OCI-M1 (cell line): Measurements from ENCODE around the gene DRC7.

Experiments used
- DNase-seq: peaks from one replicate; lab custom pipeline; 2025; lab: John Stamatoyannopoulos, UW

The DRC7 gene

DNA sequence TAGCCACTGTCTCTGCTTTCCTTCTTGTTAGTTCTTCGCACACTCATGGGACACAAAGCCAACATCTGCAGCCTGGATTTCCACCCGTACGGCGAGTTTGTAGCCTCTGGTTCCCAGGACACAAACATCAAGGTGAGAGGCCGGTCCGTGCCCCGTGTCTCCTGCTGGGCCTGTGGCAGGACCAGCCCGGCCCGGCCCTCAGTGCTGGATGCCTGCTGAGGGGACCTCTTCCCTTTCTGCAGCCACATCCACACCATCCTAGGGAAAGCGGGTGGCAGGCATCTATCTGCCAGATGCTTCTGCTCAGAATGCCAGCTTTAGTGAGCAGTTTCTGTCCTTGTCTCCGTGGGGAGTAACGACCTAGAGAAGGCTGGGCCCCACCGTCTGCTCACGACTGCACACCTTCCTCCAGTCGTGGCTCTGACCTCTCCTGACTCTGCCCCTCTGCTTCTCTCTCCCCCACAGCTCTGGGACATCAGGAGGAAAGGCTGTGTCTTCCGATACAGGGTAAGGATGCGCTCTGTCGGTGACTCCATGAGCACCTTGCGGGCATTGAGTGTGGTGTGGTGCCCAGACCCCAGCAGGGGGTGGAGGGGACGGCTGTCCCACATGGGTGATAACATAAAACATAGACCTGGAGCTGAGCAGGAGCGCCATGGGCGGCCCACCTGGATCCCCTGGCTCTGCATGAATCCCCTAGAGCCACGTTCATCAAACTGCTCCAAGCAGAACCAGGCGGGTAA is 56.4 kb downstream of the DRC7 start:
- DNase-seq = no peak

DNA sequence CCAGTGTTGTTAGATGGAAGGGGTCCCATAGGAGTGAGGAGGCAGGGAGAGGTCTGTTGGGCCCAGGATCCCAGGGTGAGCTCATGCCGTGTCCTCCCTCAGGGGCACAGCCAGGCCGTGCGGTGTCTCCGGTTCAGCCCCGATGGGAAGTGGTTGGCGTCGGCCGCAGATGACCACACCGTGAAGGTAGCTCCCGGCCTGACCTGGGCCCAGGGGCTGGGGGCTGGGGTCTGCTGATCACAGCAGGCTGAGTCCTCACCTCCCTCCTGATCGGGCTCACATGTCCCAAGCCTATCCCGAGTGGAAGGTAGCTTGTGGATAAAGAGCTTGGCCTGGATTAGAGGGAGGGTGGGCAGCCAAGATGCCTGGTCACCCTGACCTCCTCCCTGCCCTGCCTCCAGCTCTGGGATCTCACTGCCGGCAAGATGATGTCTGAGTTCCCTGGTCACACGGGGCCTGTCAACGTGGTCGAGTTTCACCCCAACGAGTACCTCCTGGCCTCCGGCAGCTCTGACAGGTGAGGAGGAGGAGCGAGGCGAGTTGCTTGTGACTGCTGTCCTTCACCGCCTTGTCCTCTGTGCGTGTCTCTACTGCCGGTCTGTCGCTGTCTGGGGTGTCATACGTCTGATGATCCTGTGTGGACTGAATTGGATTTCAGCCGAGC is 57.1 kb downstream of the DRC7 start:
- DNase-seq = no peak

DNA sequence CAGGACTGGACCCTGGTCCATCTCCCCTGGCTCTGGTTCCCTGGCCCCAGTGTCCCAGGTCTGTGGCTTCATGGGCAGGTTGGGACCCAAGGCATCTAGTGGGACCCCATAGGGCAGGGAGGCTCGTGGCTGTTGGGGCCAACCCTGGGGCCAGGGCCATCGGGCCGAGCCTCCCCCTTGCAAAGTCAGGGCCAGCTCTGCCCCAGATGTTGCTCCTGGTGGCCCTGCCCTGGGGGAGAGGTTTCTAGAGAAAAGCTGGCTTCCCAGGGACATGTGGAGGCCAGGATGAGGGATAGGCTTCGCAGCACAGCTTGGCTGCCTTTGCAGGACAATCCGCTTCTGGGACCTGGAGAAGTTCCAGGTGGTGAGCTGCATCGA is 57.6 kb downstream of the DRC7 start:
- DNase-seq = no peak

DNA sequence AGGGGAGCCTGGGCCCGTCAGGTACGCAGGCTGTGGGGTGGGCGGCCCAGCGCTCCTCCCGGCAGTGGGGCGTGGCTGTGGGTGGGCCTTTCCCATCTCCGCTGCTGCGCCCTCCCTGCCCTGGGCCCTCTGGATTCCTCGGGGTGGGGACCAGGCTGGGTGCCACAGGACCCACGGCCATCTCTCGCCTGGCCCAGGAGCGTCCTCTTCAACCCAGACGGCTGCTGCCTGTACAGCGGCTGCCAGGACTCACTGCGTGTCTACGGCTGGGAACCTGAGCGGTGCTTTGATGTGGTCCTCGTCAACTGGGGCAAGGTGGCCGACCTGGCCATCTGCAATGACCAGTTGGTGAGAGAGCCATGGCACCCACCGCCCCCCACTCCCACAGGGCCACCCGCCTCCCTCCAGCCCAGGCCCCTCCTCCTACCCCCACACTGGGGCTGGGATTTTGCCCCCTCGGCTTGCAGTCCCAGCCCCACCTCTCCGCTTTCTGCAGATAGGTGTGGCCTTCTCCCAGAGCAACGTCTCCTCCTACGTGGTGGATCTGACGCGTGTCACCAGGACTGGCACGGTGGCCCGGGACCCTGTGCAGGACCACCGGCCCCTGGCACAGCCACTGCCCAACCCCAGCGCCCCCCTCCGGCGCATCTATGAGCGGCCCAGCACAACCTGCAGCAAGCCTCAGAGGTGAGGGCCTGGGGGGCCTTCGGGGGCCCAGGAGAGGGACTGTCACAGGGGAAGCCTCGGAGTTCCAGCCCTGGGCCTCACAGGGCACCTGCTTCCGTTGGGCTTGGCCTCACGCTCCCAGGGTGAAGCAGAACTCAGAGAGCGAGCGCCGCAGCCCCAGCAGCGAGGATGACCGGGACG is 58.2 kb downstream of the DRC7 start:
- no peak for DNase-seq

DNA sequence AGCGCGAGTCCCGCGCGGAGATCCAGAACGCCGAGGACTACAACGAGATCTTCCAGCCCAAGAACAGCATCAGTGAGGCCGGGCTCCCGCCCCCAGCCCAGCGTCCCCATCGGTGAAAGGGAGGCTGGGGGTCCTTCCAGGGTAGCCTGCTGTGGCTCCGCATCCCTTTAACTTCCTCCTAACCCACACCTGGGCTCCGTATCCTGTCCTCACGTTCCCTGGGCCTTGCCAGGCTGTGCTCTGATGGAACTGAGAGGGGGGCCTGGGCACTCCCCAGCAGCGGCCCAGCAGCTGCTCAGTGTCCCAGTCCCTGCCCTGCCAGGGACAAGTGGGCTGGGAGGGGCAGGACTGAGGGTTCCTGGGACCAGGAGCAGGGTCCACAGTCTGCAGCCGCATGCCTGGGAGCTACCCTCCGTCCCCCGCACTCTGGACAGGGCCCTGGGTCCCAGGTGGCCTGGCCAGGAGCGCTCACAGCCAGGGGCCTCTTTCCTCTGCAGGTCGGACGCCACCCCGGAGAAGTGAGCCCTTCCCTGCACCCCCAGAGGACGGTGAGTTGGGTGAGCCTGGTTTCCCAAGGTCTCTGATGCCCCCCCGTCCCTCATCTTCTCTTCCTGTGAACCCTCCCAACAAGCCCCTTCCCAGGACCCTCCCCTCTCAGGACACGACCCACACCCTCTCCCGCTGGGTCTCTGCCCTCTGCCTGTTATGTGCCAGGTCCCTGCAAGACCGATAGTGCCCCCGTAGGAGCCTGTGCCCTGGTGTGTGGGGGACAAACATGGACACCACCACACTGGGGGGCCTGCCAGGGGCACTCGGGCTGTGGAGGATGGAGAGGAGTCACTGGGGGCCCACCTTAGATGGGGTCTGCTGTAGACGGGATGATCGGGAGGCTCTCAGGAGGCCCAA is 59.1 kb downstream of the DRC7 start:
- no peak for DNase-seq

DNA sequence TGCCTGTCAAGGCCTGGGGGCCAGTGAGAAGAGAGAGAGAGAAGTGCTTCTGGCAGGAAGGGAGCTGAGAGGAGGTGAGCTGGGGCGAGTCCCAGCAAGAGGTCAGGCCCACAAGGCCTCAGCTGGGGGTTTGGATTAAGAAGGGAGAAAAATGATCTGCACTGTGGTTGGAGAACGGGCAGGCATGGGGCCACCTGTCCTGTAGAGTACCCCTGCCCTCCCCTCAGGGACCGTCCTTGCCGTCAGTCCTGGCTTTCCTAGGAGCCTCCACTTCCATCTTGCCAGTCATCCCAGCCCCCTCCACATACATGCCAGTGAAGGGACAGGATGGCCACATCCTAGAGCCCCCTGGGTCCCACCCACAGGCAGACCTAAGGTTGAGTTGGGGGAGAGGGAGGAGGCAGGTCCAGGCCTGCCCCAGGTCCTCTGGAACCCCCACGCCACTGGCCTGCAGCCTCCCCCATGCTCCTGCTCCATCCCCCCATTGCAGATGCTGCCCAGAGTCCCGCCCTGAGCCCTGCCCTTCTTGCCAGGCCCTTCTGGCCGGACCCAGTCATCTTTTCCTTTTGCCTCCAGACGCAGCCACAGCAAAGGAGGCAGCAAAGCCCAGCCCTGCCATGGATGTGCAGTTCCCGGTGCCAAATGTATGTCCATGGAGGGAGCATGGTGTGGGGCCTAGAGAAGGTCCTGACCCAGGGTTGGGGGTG is 59.9 kb downstream of the DRC7 start:
- DNase-seq = no peak

- DNase-seq = no peak
These were observed 60.6 kb downstream of the DRC7 start for GRCh38 chr16:57755061-57755684.

GRCh38 chr16:57755726-57756423 is 61.3 kb downstream of the DRC7 start:
- no peak for DNase-seq

GRCh38 chr16:57756424-57757325 is 62.1 kb downstream of the DRC7 start:
- no peak for DNase-seq

DNA sequence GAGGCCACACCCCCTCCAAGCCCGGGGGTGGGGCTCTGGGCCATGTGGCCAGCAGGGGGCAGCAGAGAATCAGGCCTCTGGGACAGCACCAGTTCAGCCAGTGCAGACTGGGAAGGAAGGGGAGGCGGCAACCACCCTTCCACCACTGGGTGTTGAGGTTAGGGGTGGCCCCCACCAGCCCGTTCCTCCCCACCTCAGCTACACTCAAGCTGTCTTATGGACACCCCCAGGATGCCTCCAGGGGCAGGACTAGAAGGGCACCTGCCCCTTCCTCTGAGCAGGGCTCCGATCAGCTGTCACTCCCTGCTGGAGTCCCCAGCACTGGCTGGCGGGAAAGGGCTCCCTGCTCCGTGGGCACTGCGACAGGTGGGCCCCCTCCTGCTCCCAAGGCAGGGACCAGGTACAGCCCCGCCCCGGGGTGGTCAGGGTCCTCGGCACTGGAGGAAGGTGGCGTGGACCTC is 62.8 kb downstream of the DRC7 start:
- DNase-seq = peak; percentile 84

DNA sequence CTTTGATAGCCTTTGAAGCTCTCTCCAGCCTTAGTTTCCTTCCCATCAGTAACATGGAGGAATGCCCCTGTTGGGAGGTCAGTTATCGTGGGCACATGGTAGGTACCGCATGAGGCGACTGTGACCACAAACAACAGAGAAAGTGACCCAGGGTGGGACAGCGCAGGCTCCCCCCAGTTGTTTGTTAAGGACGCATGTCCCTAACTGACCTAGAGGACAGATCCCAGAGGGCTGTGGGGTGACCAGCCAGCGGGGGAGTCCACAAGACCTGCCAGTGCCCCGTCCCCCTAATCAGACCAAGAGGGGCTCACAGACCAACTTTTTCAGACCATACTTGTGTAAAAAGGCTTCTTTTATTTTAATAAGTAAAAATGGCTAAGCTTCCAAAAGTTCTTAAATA is 63.3 kb downstream of the DRC7 start:
- DNase-seq = no peak

DNA sequence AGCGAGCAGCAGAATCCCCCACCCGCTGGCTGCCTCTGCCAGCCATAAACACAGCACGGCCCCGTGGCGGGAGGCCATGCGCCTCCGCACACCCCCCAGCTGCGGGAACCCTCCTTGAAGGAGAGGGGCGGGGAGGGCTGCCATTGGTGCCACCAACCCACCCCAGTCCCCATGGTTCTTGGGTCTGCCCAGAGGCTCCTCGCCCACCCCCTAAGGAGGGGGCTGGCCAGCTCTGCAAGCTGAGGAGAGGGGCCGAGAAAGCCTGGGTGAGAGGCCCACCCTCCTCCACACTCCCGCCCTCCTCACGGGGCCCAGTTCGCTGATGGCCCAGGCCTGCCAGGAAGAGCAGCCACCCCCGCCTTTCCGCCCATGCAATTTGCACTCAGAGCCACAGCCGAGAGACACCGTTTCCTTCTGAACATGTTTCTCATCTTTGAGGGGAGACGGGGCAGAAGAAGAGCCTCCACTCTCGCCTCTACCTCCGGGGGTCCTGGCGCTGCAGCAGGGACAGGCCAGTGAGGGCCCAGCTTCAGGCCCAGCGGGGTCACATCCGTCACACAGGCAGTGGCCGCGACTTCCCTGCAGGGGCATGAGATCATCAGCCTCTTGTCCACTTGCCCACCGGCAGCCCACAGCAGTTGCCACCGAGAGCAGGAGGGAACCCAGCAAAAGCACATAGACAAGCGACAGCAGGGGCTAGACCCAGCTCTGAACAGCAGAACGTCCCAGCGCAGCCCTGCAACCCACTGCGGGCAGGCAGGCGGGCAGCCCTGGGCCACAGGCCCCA is 63.9 kb downstream of the DRC7 start:
- no peak for DNase-seq

GRCh38 chr16:57759131-57759530 is 64.5 kb downstream of the DRC7 start:
- no peak for DNase-seq

DNA sequence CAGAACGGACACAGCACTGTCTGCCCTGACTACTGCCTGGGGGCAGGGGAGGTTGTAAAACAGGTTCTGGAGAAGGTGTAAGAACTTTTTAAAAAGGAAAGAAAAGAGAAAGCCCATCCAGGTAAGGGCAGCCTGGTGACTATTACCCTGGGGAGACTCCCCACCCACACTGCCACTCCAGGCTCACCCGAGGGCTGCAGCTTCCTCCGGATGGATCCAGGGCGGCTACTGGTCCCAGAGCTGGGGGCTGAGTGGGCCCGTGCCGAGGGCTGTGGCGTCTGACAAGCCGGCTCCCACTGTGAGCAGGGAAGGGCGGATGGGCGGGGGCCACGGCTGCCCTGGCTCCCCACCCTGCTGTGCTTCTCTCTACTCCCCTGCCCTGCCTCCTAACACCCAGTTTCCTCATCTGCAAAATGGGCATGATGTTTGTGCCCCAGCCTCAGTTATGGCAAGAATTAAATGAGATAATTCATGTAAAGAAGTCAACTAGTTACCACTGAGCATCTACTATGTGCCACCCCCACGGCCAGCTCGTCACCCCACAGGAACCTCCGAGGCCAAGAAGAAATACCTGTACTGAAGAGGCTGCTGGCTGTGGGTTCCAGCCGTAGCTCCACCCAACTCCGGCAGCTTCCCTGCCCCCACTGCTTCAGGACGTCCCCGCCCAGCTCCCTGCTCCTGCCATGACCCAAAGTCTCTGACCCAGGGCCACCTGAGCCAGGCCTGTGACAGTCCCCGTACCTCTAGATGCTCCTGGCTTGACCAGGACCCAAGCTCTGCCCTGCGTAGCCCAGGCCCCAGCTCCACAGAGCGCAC is 65.1 kb downstream of the DRC7 start:
- DNase-seq = no peak

DNA sequence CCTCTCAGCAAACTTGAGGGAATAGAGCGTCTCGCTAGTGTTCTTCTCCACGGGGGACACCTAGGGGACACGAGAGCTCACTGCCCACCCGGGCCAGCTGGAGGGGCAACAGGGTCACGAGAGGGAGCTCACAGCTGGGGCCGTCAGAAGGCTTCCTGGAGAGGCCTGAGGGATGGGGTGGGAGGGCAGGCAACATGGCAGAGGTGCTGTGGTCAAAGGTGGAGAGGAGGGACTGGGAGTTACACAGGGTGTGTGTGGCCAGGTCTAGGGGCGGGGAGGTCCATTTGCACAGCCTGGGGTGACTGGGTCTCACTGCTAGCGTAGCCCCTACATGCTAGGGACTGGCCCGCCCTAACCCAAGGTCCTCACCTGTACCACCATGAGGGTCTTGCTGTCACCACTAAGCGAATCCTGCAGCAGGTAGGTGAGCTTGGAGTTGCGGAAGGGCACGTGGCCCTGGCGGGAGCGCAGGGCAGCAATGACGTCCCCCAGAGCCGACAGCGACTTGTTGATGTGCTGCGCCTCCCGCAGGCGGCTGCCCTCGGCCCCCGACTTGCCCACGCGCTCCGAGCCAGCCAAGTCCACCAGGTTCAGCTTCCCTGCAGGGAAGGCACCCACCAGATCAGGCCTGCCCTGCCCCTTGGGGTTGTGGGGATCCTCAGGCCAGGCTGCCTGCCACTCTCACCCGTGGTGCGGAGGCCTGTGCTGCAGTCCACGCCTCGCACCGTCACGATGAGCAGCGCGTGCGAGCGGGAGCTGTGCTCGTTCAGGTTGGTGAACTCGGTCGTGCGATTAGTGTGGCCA is 66.0 kb downstream of the DRC7 start:
- no peak for DNase-seq

GRCh38 chr16:57761301-57761700 is 66.7 kb downstream of the DRC7 start:
- DNase-seq = no peak
